GM23338 (cell line): Measurements from ENCODE around the gene NPLOC4. TPM values are rescaled to one million over a fixed set of nuclear protein-coding genes. Genes with fewer than 3 reads are reported as not detected.

Experiments
- ATAC-seq: fragments of 200-7000 bp; cut with Tn5 transposase; 3 replicates; pipeline ENCODE4 v1.9.1; 2020
- DNase-seq: peaks from one replicate; pipeline ENCODE4 v3.0.0-alpha.2; 2015; ENCODE audit warnings: low spot score
- H2AFZ ChIP-seq: fragments of 200-600 bp; sonication (generic); 2 replicates; pipeline ENCODE4 v1.8.0; 2016; ENCODE audit warnings: antibody characterized with exemption, mild to moderate bottlenecking, moderate library complexity
- H3F3A ChIP-seq: fragments of 200-600 bp; sonication (generic); replicated peaks from 2 replicates; pipeline ENCODE4 v1.8.0; 2017; ENCODE audit warnings: antibody characterized with exemption, mixed run types, low read depth
- H3K27ac ChIP-seq: fragments of 200-600 bp; sonication (generic); 2 replicates; pipeline ENCODE4 v1.6.1; 2016; ENCODE audit warnings: low read depth
- H3K27me3 ChIP-seq: fragments of 200-600 bp; sonication (generic); 2 replicates; pipeline ENCODE4 v1.8.0; 2016; ENCODE audit warnings: mild to moderate bottlenecking, mixed run types, moderate library complexity; ENCODE audit not compliant: insufficient read depth
- H3K36me3 ChIP-seq: fragments of 200-600 bp; sonication (generic); 2 replicates; pipeline ENCODE4 v1.8.0; 2016; ENCODE audit warnings: mild to moderate bottlenecking; ENCODE audit not compliant: insufficient read depth
- H3K4me1 ChIP-seq: fragments of 200-600 bp; sonication (generic); 2 replicates; pipeline ENCODE4 v1.8.0; 2016; ENCODE audit warnings: mild to moderate bottlenecking, moderate library complexity; ENCODE audit not compliant: insufficient read depth
- H3K4me2 ChIP-seq: fragments of 200-600 bp; sonication (generic); 2 replicates; pipeline ENCODE4 v1.7.1; 2017; ENCODE audit warnings: mixed run types
- H3K4me3 ChIP-seq: fragments of 200-600 bp; sonication (generic); 2 replicates; pipeline ENCODE4 v1.6.1; 2016; ENCODE audit warnings: mixed run types
- H3K79me2 ChIP-seq: fragments of 200-600 bp; sonication (generic); replicated peaks from 2 replicates; pipeline ENCODE4 v1.8.0; 2017; ENCODE audit warnings: mild to moderate bottlenecking; ENCODE audit not compliant: insufficient read depth
- H3K9me2 ChIP-seq: fragments of 200-600 bp; sonication (generic); 2 replicates; pipeline ENCODE4 v1.8.0; 2017; ENCODE audit not compliant: insufficient read depth
- H4K20me1 ChIP-seq: fragments of 200-600 bp; sonication (generic); replicated peaks from 2 replicates; pipeline ENCODE4 v1.8.0; 2017; ENCODE audit warnings: mild to moderate bottlenecking; ENCODE audit not compliant: insufficient read depth
- H3K27ac Mint-ChIP-seq: 2 replicates; pipeline ENCODE4 v1.8.0; 2020; ENCODE audit warnings: inconsistent platforms, mild to moderate bottlenecking, moderate library complexity, mixed read lengths
- H3K27me3 Mint-ChIP-seq: 3 replicates; pipeline ENCODE4 v1.8.0; 2022; ENCODE audit warnings: low read depth, mild to moderate bottlenecking, moderate library complexity, mixed read lengths, inconsistent platforms; ENCODE audit not compliant: insufficient read depth, poor library complexity
- H3K36me3 Mint-ChIP-seq: 3 replicates; pipeline ENCODE4 v1.8.0; 2021; ENCODE audit warnings: low read depth, mild to moderate bottlenecking, inconsistent platforms, moderate library complexity, mixed read lengths
- H3K4me1 Mint-ChIP-seq: 3 replicates; pipeline ENCODE4 v1.8.0; 2020; ENCODE audit warnings: mild to moderate bottlenecking, inconsistent platforms, mixed read lengths
- H3K4me3 Mint-ChIP-seq: 3 replicates; pipeline ENCODE4 v1.8.0; 2021; ENCODE audit warnings: moderate library complexity, mild to moderate bottlenecking, inconsistent platforms, mixed read lengths
- H3K9me3 Mint-ChIP-seq: 3 replicates; pipeline ENCODE4 v1.8.0; 2020; ENCODE audit warnings: moderate library complexity, mild to moderate bottlenecking, inconsistent platforms, mixed read lengths
- CREB1 ChIP-seq: fragments of 250-450 bp; sonication (Bioruptor Pico); IDR thresholded peaks from 2 replicates; pipeline ENCODE4 v1.5.0; 2020; ENCODE audit warnings: low read depth, mild to moderate bottlenecking, moderate library complexity
- CTCF ChIP-seq, 2 experiments: fragments of 200-600 bp in 1 of 2; sonication (generic) in 1 of 2; conservative IDR thresholded peaks; 2 replicates each; pipeline versions ENCODE4 v1.5.1 to v1.6.1; 2016 to 2017; ENCODE audit warnings: antibody characterized with exemption in 2 of 2, low read depth in 2 of 2, mild to moderate bottlenecking in 2 of 2, moderate library complexity in 1 of 2
- ETS1 ChIP-seq: IDR thresholded peaks from 2 replicates; pipeline ENCODE4 v1.6.1; 2016; ENCODE audit warnings: antibody characterized with exemption
- EZH2 ChIP-seq: fragments of 200-600 bp; sonication (generic); IDR thresholded peaks from one replicate; pipeline ENCODE4 v1.8.0; 2017; ENCODE audit warnings: antibody characterized with exemption, mild to moderate bottlenecking, low read depth; ENCODE audit not compliant: unreplicated experiment
- EZH2phosphoT487 ChIP-seq: fragments of 200-600 bp; sonication (generic); IDR thresholded peaks from one replicate; pipeline ENCODE4 v1.8.1; 2018; ENCODE audit warnings: antibody characterized with exemption; ENCODE audit not compliant: unreplicated experiment
- JUNB ChIP-seq: IDR thresholded peaks from one replicate; pipeline ENCODE4 v1.6.1; 2016; ENCODE audit warnings: antibody characterized with exemption; ENCODE audit not compliant: unreplicated experiment
- NANOG ChIP-seq: IDR thresholded peaks from 2 replicates; pipeline ENCODE4 v1.6.1; 2016; ENCODE audit warnings: antibody characterized with exemption, borderline replicate concordance
- POLR2AphosphoS5 ChIP-seq: IDR thresholded peaks from 2 replicates; pipeline ENCODE4 v1.6.1; 2016; ENCODE audit warnings: antibody characterized with exemption, low read depth
- REST ChIP-seq: IDR thresholded peaks from one replicate; pipeline ENCODE4 v1.6.1; 2018; ENCODE audit warnings: antibody characterized with exemption; ENCODE audit not compliant: unreplicated experiment
- STAT1 ChIP-seq: IDR thresholded peaks from one replicate; pipeline ENCODE4 v1.6.1; 2016; ENCODE audit warnings: antibody characterized with exemption; ENCODE audit not compliant: unreplicated experiment
- ZNF114 ChIP-seq: fragments of 250-450 bp; sonication (Bioruptor Pico); IDR thresholded peaks from 2 replicates; pipeline ENCODE4 v1.5.0; 2020; ENCODE audit warnings: mild to moderate bottlenecking, moderate library complexity
- ZNF331 ChIP-seq: fragments of 250-450 bp; sonication (Bioruptor Pico); IDR thresholded peaks from 2 replicates; pipeline ENCODE4 v1.5.0; 2020; ENCODE audit warnings: low read depth, mild to moderate bottlenecking, moderate library complexity
- ZNF462 ChIP-seq: fragments of 250-450 bp; sonication (Bioruptor Pico); IDR thresholded peaks from 2 replicates; pipeline ENCODE4 v1.5.0; 2020; ENCODE audit warnings: mild to moderate bottlenecking, moderate library complexity
- polyA plus RNA-seq: library from polyadenylated mRNA; unstranded; fragments of >200 nt; fragmentation: Nextera tagmentation; extraction: Ambion mirVana; gene quantifications from 2 replicates; pipeline ENCODE4 v1.2.1, GENCODE V29; 2016
- total RNA-seq: library from RNA; depleted of rRNA; stranded (reverse); fragments of >200 nt; shearing (Covaris generic); gene quantifications from 2 replicates; pipeline ENCODE4 v1.2.3, GENCODE V29; 2014

Gene NPLOC4
- total and polyA plus RNA-seq, 2 experiments from 2014 or later = 24.1 to 79.1 TPM

GRCh38 chr17:81528651-81529436 is 108.1 kb downstream of the NPLOC4 start:
- H4K20me1 ChIP-seq = no peaks in the 10 kb centered on the region
- peaks cover 9% of the 10 kb centered on the region; the same call in 1 of the 2 replicates for H3K27me3 ChIP-seq
- Mint-ChIP-seq H3K9me3 (no peaks in the 10 kb centered on the region), H3K4me3 (no peak overlapping the region), H3K36me3 (no peaks in the 10 kb centered on the region), H3K27me3 (peaks cover 23% of the 10 kb centered on the region), H3K4me1 (no peaks in the 10 kb centered on the region), H3K27ac (no peak overlapping the region)
- H3K4me2 ChIP-seq = no peak overlapping the region
- no peak overlapping the region for H3K4me3 ChIP-seq
- no peaks in the 10 kb centered on the region for H3K79me2 ChIP-seq
- H3K27ac ChIP-seq = no peak overlapping the region
- ATAC-seq (peak; percentile 9), DNase-seq (no peak)
- no peaks in the 10 kb centered on the region for H3K36me3 ChIP-seq
- no peak overlapping the region for H2AFZ ChIP-seq
- no peaks in the 10 kb centered on the region for H3F3A ChIP-seq
- H3K4me1 ChIP-seq = no peaks in the 10 kb centered on the region
- TF ChIP-seq POLR2AphosphoS5 (no peak), JUNB (no peak), NANOG (no peak), STAT1 (no peak), EZH2phosphoT487 (no peak), CTCF (conservative IDR thresholded peaks at IDR 0.05; ENCODE audit: low read depth in 2 of 2) (no peak), ETS1 (no peak), ZNF462 (CRISPR knock-in tag) (no peak), EZH2 (no peak), ZNF331 (no peak), ZNF114 (CRISPR knock-in tag) (no peak), CREB1 (no peak), REST (no peak)
- H3K9me2 ChIP-seq = 0 out of 2 replicates have a peak, but pooled peaks cover 4% of the 10 kb centered on the region
